ENCODE results near the gene TMEM59L.

DNA sequence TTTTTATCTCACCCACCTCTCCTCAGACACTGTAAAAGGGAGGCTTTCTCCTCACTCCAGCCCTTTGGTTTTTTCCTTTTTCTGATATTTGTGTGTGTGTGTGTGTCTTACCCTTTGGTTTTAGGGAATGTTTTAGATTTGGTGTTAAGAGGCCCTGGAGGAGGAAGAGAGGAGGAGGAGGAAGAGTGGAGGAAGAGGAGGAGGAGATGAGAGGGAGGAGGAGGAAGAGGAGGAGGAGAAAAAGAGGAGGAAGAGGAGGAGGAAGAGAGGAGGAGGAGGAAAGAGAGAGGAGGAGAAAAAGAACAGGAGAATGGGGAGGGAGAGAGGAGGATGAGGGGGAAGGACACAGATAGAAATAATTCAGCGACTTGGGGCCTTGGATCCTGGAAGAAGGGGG, 34.7 kb downstream of the TMEM59L start:
- TF ChIP-seq, protein P1, sequence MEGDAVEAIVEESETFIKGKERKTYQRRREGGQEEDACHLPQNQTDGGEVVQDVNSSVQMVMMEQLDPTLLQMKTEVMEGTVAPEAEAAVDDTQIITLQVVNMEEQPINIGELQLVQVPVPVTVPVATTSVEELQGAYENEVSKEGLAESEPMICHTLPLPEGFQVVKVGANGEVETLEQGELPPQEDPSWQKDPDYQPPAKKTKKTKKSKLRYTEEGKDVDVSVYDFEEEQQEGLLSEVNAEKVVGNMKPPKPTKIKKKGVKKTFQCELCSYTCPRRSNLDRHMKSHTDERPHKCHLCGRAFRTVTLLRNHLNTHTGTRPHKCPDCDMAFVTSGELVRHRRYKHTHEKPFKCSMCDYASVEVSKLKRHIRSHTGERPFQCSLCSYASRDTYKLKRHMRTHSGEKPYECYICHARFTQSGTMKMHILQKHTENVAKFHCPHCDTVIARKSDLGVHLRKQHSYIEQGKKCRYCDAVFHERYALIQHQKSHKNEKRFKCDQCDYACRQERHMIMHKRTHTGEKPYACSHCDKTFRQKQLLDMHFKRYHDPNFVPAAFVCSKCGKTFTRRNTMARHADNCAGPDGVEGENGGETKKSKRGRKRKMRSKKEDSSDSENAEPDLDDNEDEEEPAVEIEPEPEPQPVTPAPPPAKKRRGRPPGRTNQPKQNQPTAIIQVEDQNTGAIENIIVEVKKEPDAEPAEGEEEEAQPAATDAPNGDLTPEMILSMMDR (IDR thresholded peaks at IDR 0.05) = no peak
- TF ChIP-seq POLR2A (IDR thresholded peaks at IDR 0.05) (no peak), EP300 (IDR thresholded peaks at IDR 0.05) (no peak)

Data from tibial nerve (tissue), 4 donors.